GM19324 (cell line): ENCODE measurements around the gene LRRC55.

ENCODE experiments used
- ATAC-seq: cut with Tn5 transposase; IDR thresholded peaks from one replicate; pipeline ENCODE4 v1.9.1; 2021; ENCODE audit warnings: mild to moderate bottlenecking, moderate library complexity; ENCODE audit not compliant: unreplicated experiment, low FRiP score

Gene LRRC55

GRCh38 chr11:57199330-57199729 is 17.6 kb downstream of the LRRC55 start:
- no peak for ATAC-seq

GRCh38 chr11:57200917-57201316 is 19.2 kb downstream of the LRRC55 start:
- ATAC-seq, result no peak

GRCh38 chr11:57202281-57202680 is 20.5 kb downstream of the LRRC55 start:
- ATAC-seq, result no peak

- no peak for ATAC-seq
Observed at GRCh38 chr11:57203359-57203758, 21.6 kb downstream of the LRRC55 start.

GRCh38 chr11:57203882-57204480 is 22.2 kb downstream of the LRRC55 start:
- no peak for ATAC-seq

GRCh38 chr11:57205041-57205641 is 23.4 kb downstream of the LRRC55 start:
- ATAC-seq, result no peak

GRCh38 chr11:57207168-57207567 is 25.4 kb downstream of the LRRC55 start:
- ATAC-seq, result no peak

GRCh38 chr11:57210781-57211180 is 29.0 kb downstream of the LRRC55 start:
- ATAC-seq, result no peak

- no peak for ATAC-seq
Observed at GRCh38 chr11:57213342-57214097, 31.8 kb downstream of the LRRC55 start.

GRCh38 chr11:57214098-57214417 is 32.3 kb downstream of the LRRC55 start:
- no peak for ATAC-seq

- ATAC-seq, result no peak
Observed at GRCh38 chr11:57214494-57214893, 32.7 kb downstream of the LRRC55 start.

- no peak for ATAC-seq
Observed at GRCh38 chr11:57216463-57216862, 34.7 kb downstream of the LRRC55 start.

GRCh38 chr11:57217053-57217452 is 35.3 kb downstream of the LRRC55 start:
- no peak for ATAC-seq

GRCh38 chr11:57219021-57219627 is 37.4 kb downstream of the LRRC55 start:
- ATAC-seq, result no peak

GRCh38 chr11:57222239-57222638 is 40.5 kb downstream of the LRRC55 start:
- ATAC-seq, result no peak

GRCh38 chr11:57223601-57224000 is 41.8 kb downstream of the LRRC55 start:
- no peak for ATAC-seq

- no peak for ATAC-seq
Observed at GRCh38 chr11:57224128-57224527, 42.4 kb downstream of the LRRC55 start.

- no peak for ATAC-seq
Observed at GRCh38 chr11:57224537-57224936, 42.8 kb downstream of the LRRC55 start.

GRCh38 chr11:57228600-57228999 is 46.8 kb downstream of the LRRC55 start:
- no peak for ATAC-seq

GRCh38 chr11:57230316-57230715 is 48.6 kb downstream of the LRRC55 start:
- ATAC-seq, result no peak

GRCh38 chr11:57230791-57231538 is 49.2 kb downstream of the LRRC55 start:
- no peak for ATAC-seq
